WTC11 (cell line): Measurements from ENCODE around the gene PTPN6. TPM values are rescaled to one million over a fixed set of nuclear protein-coding genes. Genes with fewer than 3 reads are reported as not detected.
A peak's percentile ranks its signal among the peaks of the same experiment; 100 is the strongest.

ENCODE experiments used
- ATAC-seq: fragments of 200-7000 bp; cut with Tn5 transposase; 2 replicates; pipeline ENCODE4 v1.10.0; 2021; ENCODE audit warnings: mild to moderate bottlenecking, moderate library complexity
- Bru-seq: library from RNA; stranded (reverse); fragments of 400-500 nt; gene quantifications from one replicate; lab custom pipeline; 2021; lab: Mats Ljungman, UMichigan
- CTCF ChIA-PET: fragments of 300-600 bp; sonication (Branson Sonifier 250); formaldehyde crosslinking; loops from one replicate; lab custom pipeline; 2021; ENCODE audit warnings: antibody characterized with exemption; lab: Charles Lee
- POLR2A ChIA-PET: fragments of 350-600 bp; sonication (Branson Sonifier 250); formaldehyde crosslinking; loops from one replicate; lab custom pipeline; 2021; ENCODE audit warnings: antibody characterized with exemption; lab: Charles Lee
- DNase-seq: peaks from one replicate; pipeline ENCODE4 v3.0.0; 2021; ENCODE audit warnings: low spot score
- H3K27ac Mint-ChIP-seq: 2 replicates; pipeline ENCODE4 v1.8.0; 2021; ENCODE audit warnings: mixed read lengths
- H3K27me3 Mint-ChIP-seq: 2 replicates; pipeline ENCODE4 v1.8.0; 2021; ENCODE audit warnings: low read depth, mild to moderate bottlenecking, moderate library complexity, mixed read lengths
- H3K36me3 Mint-ChIP-seq: 2 replicates; pipeline ENCODE4 v1.8.0; 2021; ENCODE audit warnings: mixed read lengths
- H3K4me1 Mint-ChIP-seq: 2 replicates; pipeline ENCODE4 v1.8.0; 2022; ENCODE audit warnings: mixed read lengths
- H3K4me3 Mint-ChIP-seq: 2 replicates; pipeline ENCODE4 v1.8.0; 2021; ENCODE audit warnings: mild to moderate bottlenecking, moderate library complexity, mixed read lengths
- H3K9me3 Mint-ChIP-seq: 2 replicates; pipeline ENCODE4 v1.8.0; 2021; ENCODE audit warnings: mixed read lengths
- CBFB ChIP-seq: sonication (generic); formaldehyde crosslinking; IDR thresholded peaks from 2 replicates; pipeline ENCODE4 v1.8.1; 2022; ENCODE audit warnings: mild to moderate bottlenecking, low read depth, missing genetic modification reagents
- EMX1 ChIP-seq: fragments of 250-450 bp; sonication (Bioruptor Pico); IDR thresholded peaks from 2 replicates; pipeline ENCODE4 v1.8.0; 2021; ENCODE audit warnings: mild to moderate bottlenecking
- ERG ChIP-seq: fragments of 250-450 bp; sonication (Bioruptor Pico); IDR thresholded peaks from 2 replicates; pipeline ENCODE4 v1.8.0; 2021; ENCODE audit warnings: mild to moderate bottlenecking
- FOXJ3 ChIP-seq: sonication (generic); formaldehyde crosslinking; IDR thresholded peaks from 2 replicates; pipeline ENCODE4 v1.9.0; 2021; ENCODE audit warnings: missing genetic modification reagents, mild to moderate bottlenecking, borderline replicate concordance
- IRF1 ChIP-seq: sonication (generic); formaldehyde crosslinking; IDR thresholded peaks from 2 replicates; pipeline ENCODE4 v1.8.0; 2023; ENCODE audit warnings: missing genetic modification reagents
- JAZF1 ChIP-seq: fragments of 250-450 bp; sonication (Bioruptor Pico); IDR thresholded peaks from 2 replicates; pipeline ENCODE4 v1.9.0; 2021; ENCODE audit warnings: moderate library complexity, mild to moderate bottlenecking, inconsistent platforms
- KAT7 ChIP-seq: sonication (generic); formaldehyde crosslinking; IDR thresholded peaks from 2 replicates; pipeline ENCODE4 v1.8.1; 2023; ENCODE audit warnings: missing genetic modification reagents, mild to moderate bottlenecking, borderline replicate concordance
- MXD4 ChIP-seq: fragments of 250-450 bp; sonication (Bioruptor Pico); IDR thresholded peaks from 2 replicates; pipeline ENCODE4 v1.8.0; 2021; ENCODE audit warnings: mild to moderate bottlenecking, moderate library complexity, borderline replicate concordance
- SMAD4 ChIP-seq: sonication (generic); formaldehyde crosslinking; IDR thresholded peaks from 2 replicates; pipeline ENCODE4 v1.8.0; 2022; ENCODE audit warnings: mild to moderate bottlenecking, missing genetic modification reagents
- SOX15 ChIP-seq: fragments of 250-450 bp; sonication (Bioruptor Pico); IDR thresholded peaks from 2 replicates; pipeline ENCODE4 v1.9.0; 2021; ENCODE audit warnings: mild to moderate bottlenecking
- TCF7 ChIP-seq: sonication (generic); formaldehyde crosslinking; IDR thresholded peaks from 2 replicates; pipeline ENCODE4 v1.8.0; 2022; ENCODE audit warnings: mild to moderate bottlenecking, low read depth, missing genetic modification reagents, moderate library complexity
- TEAD1 ChIP-seq: sonication (generic); formaldehyde crosslinking; IDR thresholded peaks from 2 replicates; pipeline ENCODE4 v1.8.0; 2022; ENCODE audit warnings: mild to moderate bottlenecking, missing genetic modification reagents
- ZNF416 ChIP-seq: fragments of 250-450 bp; sonication (Bioruptor Pico); IDR thresholded peaks from 2 replicates; pipeline ENCODE4 v1.9.0; 2021; ENCODE audit warnings: mild to moderate bottlenecking, inconsistent platforms
- ZNF532 ChIP-seq: fragments of 250-450 bp; sonication (Bioruptor Pico); IDR thresholded peaks from 2 replicates; pipeline ENCODE4 v1.9.0; 2021; ENCODE audit warnings: mild to moderate bottlenecking, borderline replicate concordance
- long read RNA-seq, 3 experiments: library from RNA in 1 of 3; library from capped mRNA in 1 of 3; library from polyadenylated mRNA in 1 of 3; unstranded in 2 of 3; stranded (forward) in 1 of 3; transcript quantifications; one replicate each; pipeline ENCODE4 v2.0.0, GENCODE V29; 2021
- total RNA-seq: library from RNA; stranded (reverse); gene quantifications from 3 replicates; pipeline ENCODE4 v1.2.3, GENCODE V29; 2021
- TF ChIP-seq, protein P1 (sequence below): sonication (generic); formaldehyde crosslinking; IDR thresholded peaks from 2 replicates; pipeline ENCODE4 v1.8.1; 2023; ENCODE audit warnings: mild to moderate bottlenecking, missing genetic modification reagents, moderate library complexity
- TF ChIP-seq, protein P2 (sequence below): sonication (generic); formaldehyde crosslinking; conservative IDR thresholded peaks from 2 replicates; pipeline ENCODE4 v1.8.1; 2022; ENCODE audit warnings: mild to moderate bottlenecking, missing genetic modification reagents
- TF ChIP-seq, protein P3 (sequence below): sonication (generic); formaldehyde crosslinking; IDR thresholded peaks from 2 replicates; pipeline ENCODE4 v1.8.1; 2022; ENCODE audit warnings: mild to moderate bottlenecking, moderate library complexity, missing genetic modification reagents
- TF ChIP-seq, protein P4 (sequence below): fragments of 250-450 bp; sonication (Bioruptor Pico); conservative IDR thresholded peaks from 2 replicates; pipeline ENCODE4 v1.9.0; 2021; ENCODE audit warnings: mild to moderate bottlenecking

PTPN6 gene
- 27.1 to 34.7 TPM (median 34.5 TPM) in 3 replicates for total RNA-seq
- percentile 50 among the genes with signal in this experiment for Bru-seq, nascent RNA
- long read RNA-seq, experiment 1, transcript PTPN6-202 (16 exons, 2,159 nt) = major isoform, 27 of 60 reads
- long read RNA-seq, experiment 1, partial matches to known transcripts = 10 of 60 reads
- long read RNA-seq, experiment 1, other reads (novel, unspliced or antisense) = 19 of 60 reads
- long read RNA-seq, experiment 2, transcript PTPN6-202 (16 exons, 2,159 nt) = major isoform, 13 of 34 reads
- long read RNA-seq, experiment 2, partial matches to known transcripts = 10 of 34 reads
- long read RNA-seq, experiment 2, other reads (novel, unspliced or antisense) = 10 of 34 reads
- long read RNA-seq, experiment 3, transcript PTPN6-202 (16 exons, 2,159 nt) = major isoform, 5 of 15 reads
- long read RNA-seq, experiment 3, partial matches to known transcripts = 0 of 15 reads
- long read RNA-seq, experiment 3, other reads (novel, unspliced or antisense) = 9 of 15 reads

- ATAC-seq (no peak), DNase-seq (no peak)
- no peak within 1 kb of the TSS for H3K27ac Mint-ChIP-seq
- ChIA-PET CTCF (interaction anchor here (0.6 to 2.7 kb wide), 6 partner anchors 10 to 120 kb away, joined by 3 to 10 read pairs (median 4); partner anchors contain the start of gene LPCAT3), POLR2A (no interaction called here)
- TF ChIP-seq IRF1 = no peak
- TF ChIP-seq TEAD1 (CRISPR knock-in tag) = no peak
- TF ChIP-seq CBFB (CRISPR knock-in tag) = no peak
- TF ChIP-seq EMX1 = no peak
- no peak for TF ChIP-seq FOXJ3 (CRISPR knock-in tag)
- no peak for TF ChIP-seq SMAD4 (CRISPR knock-in tag)
- TF ChIP-seq, protein P1, sequence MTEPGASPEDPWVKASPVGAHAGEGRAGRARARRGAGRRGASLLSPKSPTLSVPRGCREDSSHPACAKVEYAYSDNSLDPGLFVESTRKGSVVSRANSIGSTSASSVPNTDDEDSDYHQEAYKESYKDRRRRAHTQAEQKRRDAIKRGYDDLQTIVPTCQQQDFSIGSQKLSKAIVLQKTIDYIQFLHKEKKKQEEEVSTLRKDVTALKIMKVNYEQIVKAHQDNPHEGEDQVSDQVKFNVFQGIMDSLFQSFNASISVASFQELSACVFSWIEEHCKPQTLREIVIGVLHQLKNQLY (CRISPR knock-in tag) = no peak
- H3K27me3 Mint-ChIP-seq = no peaks in the 10 kb centered on the region
- H3K4me1 Mint-ChIP-seq = peaks cover 31% of the 10 kb centered on the region
- H3K4me3 Mint-ChIP-seq = no peak within 1 kb of the TSS
- H3K9me3 Mint-ChIP-seq = no peaks in the 10 kb centered on the region
- no peaks in the 10 kb centered on the region for H3K36me3 Mint-ChIP-seq
These were observed at the start of gene PTPN6 for GRCh38 chr12:6950811-6951540. PTPN6 (plus strand) TSS chr12:6951356; CDS start chr12:6951513, 157 bp downstream.

GRCh38 chr12:6902448-6902847 lies 48.7 kb upstream of the PTPN6 start:
- Mint-ChIP-seq H3K27me3 (peaks cover 2% of the 10 kb centered on the region; the same call in 1 of the 2 replicates), H3K4me3 (no peak overlapping the region), H3K27ac (peak overlapping the region; percentile 17; the same call in 1 of the 2 replicates), H3K36me3 (no peaks in the 10 kb centered on the region), H3K4me1 (peaks cover 12% of the 10 kb centered on the region), H3K9me3 (no peaks in the 10 kb centered on the region)
- CTCF ChIA-PET = interaction anchor here (1.9 to 8.0 kb wide), 3 partner anchors 11 to 33 kb away, joined by 5 to 53 read pairs (median 10); partner anchors contain the start of gene SPSB2
- TF ChIP-seq MXD4 (CRISPR knock-in tag) = no peak
- TF ChIP-seq, protein P2, sequence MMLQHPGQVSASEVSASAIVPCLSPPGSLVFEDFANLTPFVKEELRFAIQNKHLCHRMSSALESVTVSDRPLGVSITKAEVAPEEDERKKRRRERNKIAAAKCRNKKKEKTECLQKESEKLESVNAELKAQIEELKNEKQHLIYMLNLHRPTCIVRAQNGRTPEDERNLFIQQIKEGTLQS (CRISPR knock-in tag) = no peak
- TF ChIP-seq KAT7 (CRISPR knock-in tag) = no peak
- TF ChIP-seq, protein P3, sequence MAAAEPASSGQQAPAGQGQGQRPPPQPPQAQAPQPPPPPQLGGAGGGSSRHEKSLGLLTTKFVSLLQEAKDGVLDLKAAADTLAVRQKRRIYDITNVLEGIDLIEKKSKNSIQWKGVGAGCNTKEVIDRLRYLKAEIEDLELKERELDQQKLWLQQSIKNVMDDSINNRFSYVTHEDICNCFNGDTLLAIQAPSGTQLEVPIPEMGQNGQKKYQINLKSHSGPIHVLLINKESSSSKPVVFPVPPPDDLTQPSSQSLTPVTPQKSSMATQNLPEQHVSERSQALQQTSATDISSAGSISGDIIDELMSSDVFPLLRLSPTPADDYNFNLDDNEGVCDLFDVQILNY (CRISPR knock-in tag) = no peak
- no peak for TF ChIP-seq SOX15 (CRISPR knock-in tag)
- no peak for TF ChIP-seq ERG (CRISPR knock-in tag)
- no peak for TF ChIP-seq ZNF416 (CRISPR knock-in tag)
- TF ChIP-seq CBFB (CRISPR knock-in tag) = no peak
- TF ChIP-seq JAZF1 = no peak
- TF ChIP-seq ZNF532 (CRISPR knock-in tag) = no peak
- TF ChIP-seq, protein P4, sequence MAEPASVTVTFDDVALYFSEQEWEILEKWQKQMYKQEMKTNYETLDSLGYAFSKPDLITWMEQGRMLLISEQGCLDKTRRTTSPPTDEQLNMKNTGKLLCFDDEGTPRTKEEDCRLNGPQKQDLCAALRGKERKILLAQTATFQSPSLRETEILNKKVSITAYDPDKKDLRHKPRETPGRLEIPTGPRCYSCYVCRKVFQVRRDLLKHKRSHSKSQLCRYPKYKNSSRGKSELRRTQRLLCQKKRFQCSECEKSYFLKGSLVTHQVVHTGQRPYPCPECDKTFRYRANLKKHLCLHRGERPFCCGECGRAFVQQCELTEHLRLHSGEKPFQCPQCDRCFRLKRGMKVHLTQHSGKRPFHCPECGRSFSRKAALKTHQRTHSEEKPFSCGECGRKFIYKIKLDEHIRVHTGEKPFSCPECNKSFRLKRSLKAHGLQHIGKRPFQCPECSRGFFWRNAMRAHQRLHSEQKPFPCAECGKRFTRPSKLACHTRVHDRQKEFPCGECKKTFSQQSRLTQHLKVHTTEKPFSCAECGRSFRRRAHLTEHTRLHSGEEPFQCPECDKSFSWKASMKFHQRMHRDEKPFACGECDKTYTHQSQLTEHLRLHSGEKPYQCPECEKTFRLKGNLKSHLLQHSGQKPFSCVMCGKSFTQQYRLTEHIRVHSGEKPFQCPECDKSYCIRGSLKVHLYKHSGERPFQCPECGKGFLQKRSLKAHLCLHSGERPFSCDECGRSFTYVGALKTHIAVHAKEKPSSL (CRISPR knock-in tag) = no peak
- TF ChIP-seq TCF7 (CRISPR knock-in tag) = no peak
- ATAC-seq = no peak
- POLR2A ChIA-PET = interaction anchor here (1.0 to 1.2 kb wide), 2 partner anchors 11 to 23 kb away, joined by 3 read pairs; no protein-coding TSS in a partner anchor
- DNase-seq = no peak
